ENCODE data around the gene RSBN1L.

The RSBN1L gene

GRCh38 chr7:77727527-77727926, 31.3 kb downstream of the RSBN1L start:
- TF ChIP-seq POLR2AphosphoS5 (IDR thresholded peaks at IDR 0.05; ENCODE audit: low read depth, low read length) (no peak), FOXP2 (optimal IDR thresholded peaks at IDR 0.05; ENCODE audit: borderline replicate concordance, extremely low read depth, extremely low read length, insufficient read depth) (no peak), TAF1 (IDR thresholded peaks at IDR 0.05; ENCODE audit: borderline replicate concordance, insufficient read depth, low read length) (no peak), REST (IDR thresholded peaks at IDR 0.05; ENCODE audit: insufficient read depth in 1 of 2, low read depth in 2 of 2, low read length in 2 of 2) (no peak), SIN3A (IDR thresholded peaks at IDR 0.05; ENCODE audit: borderline replicate concordance, insufficient read depth, low read length) (no peak)

- TF ChIP-seq FOXP2 (optimal IDR thresholded peaks at IDR 0.05; ENCODE audit: borderline replicate concordance, extremely low read depth, extremely low read length, insufficient read depth): no peak
- TF ChIP-seq SIN3A (IDR thresholded peaks at IDR 0.05; ENCODE audit: borderline replicate concordance, insufficient read depth, low read length): no peak
- no peak for TF ChIP-seq POLR2AphosphoS5 (IDR thresholded peaks at IDR 0.05; ENCODE audit: low read depth, low read length)
- TF ChIP-seq TAF1 (IDR thresholded peaks at IDR 0.05; ENCODE audit: borderline replicate concordance, insufficient read depth, low read length): no peak
- TF ChIP-seq REST (IDR thresholded peaks at IDR 0.05; ENCODE audit: insufficient read depth in 1 of 2, low read depth in 2 of 2, low read length in 2 of 2): no peak
These were observed 31.9 kb downstream of the RSBN1L start for GRCh38 chr7:77727936-77728701.

- TF ChIP-seq FOXP2 (optimal IDR thresholded peaks at IDR 0.05; ENCODE audit: borderline replicate concordance, extremely low read depth, extremely low read length, insufficient read depth) (no peak), SIN3A (IDR thresholded peaks at IDR 0.05; ENCODE audit: borderline replicate concordance, insufficient read depth, low read length) (no peak), TAF1 (IDR thresholded peaks at IDR 0.05; ENCODE audit: borderline replicate concordance, insufficient read depth, low read length) (no peak), REST (IDR thresholded peaks at IDR 0.05; ENCODE audit: insufficient read depth in 1 of 2, low read depth in 2 of 2, low read length in 2 of 2) (no peak), POLR2AphosphoS5 (IDR thresholded peaks at IDR 0.05; ENCODE audit: low read depth, low read length) (no peak)
These were observed 33.5 kb downstream of the RSBN1L start for GRCh38 chr7:77729574-77730348.

- no peak for TF ChIP-seq REST (IDR thresholded peaks at IDR 0.05; ENCODE audit: insufficient read depth in 1 of 2, low read depth in 2 of 2, low read length in 2 of 2)
- TF ChIP-seq POLR2AphosphoS5 (IDR thresholded peaks at IDR 0.05; ENCODE audit: low read depth, low read length): no peak
- no peak for TF ChIP-seq TAF1 (IDR thresholded peaks at IDR 0.05; ENCODE audit: borderline replicate concordance, insufficient read depth, low read length)
- no peak for TF ChIP-seq SIN3A (IDR thresholded peaks at IDR 0.05; ENCODE audit: borderline replicate concordance, insufficient read depth, low read length)
- no peak for TF ChIP-seq FOXP2 (optimal IDR thresholded peaks at IDR 0.05; ENCODE audit: borderline replicate concordance, extremely low read depth, extremely low read length, insufficient read depth)
These were observed 35.5 kb downstream of the RSBN1L start for GRCh38 chr7:77731716-77732115.
